C4-2B (cell line): ENCODE measurements around the gene PTCH1.

Experiments used
- ZFX ChIP-seq: fragments of 450-650 bp; IDR thresholded peaks from 2 replicates; pipeline ENCODE4 v1.6.1; 2017
- TF ChIP-seq, protein P1 (sequence below): fragments of 450-650 bp; conservative IDR thresholded peaks from 2 replicates; pipeline ENCODE4 v1.5.1; 2017; ENCODE audit warnings: mild to moderate bottlenecking

DNA sequence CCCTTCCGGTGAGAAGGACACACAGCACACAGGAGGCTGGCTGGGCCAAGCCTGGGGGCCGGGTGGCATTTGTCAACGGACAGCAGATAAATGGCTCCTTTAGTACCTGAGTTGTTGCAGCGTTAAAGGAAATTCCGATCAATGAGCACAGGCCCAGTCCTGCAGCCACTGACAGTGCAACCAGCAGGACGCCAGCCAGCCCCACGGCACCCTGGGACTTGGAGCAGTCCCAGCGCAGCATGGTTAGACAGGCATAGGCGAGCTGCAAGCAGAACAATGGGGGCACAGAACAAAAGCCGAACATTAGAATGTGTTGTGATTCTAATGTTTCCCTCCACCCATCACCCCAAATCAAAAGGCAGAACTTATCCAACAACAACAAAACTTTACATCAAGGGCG, 39.3 kb downstream of the PTCH1 start:
- TF ChIP-seq, protein P1, sequence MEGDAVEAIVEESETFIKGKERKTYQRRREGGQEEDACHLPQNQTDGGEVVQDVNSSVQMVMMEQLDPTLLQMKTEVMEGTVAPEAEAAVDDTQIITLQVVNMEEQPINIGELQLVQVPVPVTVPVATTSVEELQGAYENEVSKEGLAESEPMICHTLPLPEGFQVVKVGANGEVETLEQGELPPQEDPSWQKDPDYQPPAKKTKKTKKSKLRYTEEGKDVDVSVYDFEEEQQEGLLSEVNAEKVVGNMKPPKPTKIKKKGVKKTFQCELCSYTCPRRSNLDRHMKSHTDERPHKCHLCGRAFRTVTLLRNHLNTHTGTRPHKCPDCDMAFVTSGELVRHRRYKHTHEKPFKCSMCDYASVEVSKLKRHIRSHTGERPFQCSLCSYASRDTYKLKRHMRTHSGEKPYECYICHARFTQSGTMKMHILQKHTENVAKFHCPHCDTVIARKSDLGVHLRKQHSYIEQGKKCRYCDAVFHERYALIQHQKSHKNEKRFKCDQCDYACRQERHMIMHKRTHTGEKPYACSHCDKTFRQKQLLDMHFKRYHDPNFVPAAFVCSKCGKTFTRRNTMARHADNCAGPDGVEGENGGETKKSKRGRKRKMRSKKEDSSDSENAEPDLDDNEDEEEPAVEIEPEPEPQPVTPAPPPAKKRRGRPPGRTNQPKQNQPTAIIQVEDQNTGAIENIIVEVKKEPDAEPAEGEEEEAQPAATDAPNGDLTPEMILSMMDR, result no peak
- no peak for TF ChIP-seq ZFX
